AG09319 (cell line): ENCODE data around the gene FLNB.
"Not testable (repeated sequence)": the region's sequence is repeated elsewhere in the genome, so short reads cannot be mapped to it uniquely, and the experiment has no call there.

Source experiments
- DNase-seq: peaks from one replicate; pipeline ENCODE4 v3.0.0-alpha.2; 2010; ENCODE audit warnings: low read depth; ENCODE audit errors: extremely low read depth
- CTCF ChIP-seq: IDR thresholded peaks from 2 replicates; pipeline ENCODE4 v1.5.1; 2011; ENCODE audit warnings: low read depth, mild to moderate bottlenecking, inconsistent platforms, low read length, moderate library complexity

The FLNB gene

GRCh38 chr3:58048301-58048700 lies 40.1 kb downstream of the FLNB start:
- DNase-seq = no peak
- no peak for TF ChIP-seq CTCF

GRCh38 chr3:58049143-58049785 lies 41.0 kb downstream of the FLNB start:
- TF ChIP-seq CTCF = no peak
- DNase-seq = no peak

- TF ChIP-seq CTCF = no peak
- DNase-seq = no peak
Measured at GRCh38 chr3:58051196-58051595, 43.0 kb downstream of the FLNB start.

DNA sequence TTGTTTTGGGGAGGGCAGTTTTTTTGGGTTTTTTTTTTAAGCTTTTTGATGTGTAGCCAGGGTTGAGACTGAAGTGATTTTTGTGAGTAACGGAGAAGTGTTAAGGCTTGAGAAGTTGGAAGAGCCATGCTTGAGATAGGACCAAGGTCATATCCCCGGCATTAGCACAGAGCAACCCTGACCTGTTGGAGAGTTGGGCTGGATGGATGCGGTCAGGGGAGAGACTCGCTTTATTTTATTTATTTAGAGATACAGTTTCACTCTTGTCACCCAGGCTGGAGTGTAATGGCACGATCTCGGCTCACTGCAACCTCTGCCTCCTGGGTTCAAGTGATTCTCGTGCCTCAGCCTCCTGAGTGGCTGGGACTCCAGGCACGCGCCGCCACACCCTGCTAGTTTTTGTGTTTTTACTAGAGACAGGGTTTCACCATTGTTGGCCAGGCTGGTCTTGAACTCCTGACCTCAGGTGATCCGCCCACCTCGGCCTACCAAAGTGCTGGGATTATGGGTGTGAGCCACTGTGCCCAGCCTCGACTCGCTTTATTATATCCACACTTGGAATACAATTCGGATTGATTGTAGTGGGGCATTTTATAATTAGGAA lies 43.5 kb downstream of the FLNB start:
- DNase-seq = not testable (repeated sequence)

GRCh38 chr3:58052373-58053273 lies 44.4 kb downstream of the FLNB start:
- DNase-seq = no peak

GRCh38 chr3:58054652-58055051 lies 46.4 kb downstream of the FLNB start:
- no peak for DNase-seq
- TF ChIP-seq CTCF = no peak

More at GRCh38 chr3:58052373-58053273, 44.4 kb downstream of the FLNB start:
- TF ChIP-seq CTCF = no peak

GRCh38 chr3:58055314-58055713 lies 47.1 kb downstream of the FLNB start:
- DNase-seq = no peak
- TF ChIP-seq CTCF = no peak

- DNase-seq = not testable (repeated sequence)
Measured at GRCh38 chr3:58055891-58056290, 47.7 kb downstream of the FLNB start.
